C4-2B (cell line): ENCODE data around the gene RAB6C.

Experiments used
- CTCF ChIP-seq: fragments of 450-650 bp; conservative IDR thresholded peaks from 2 replicates; pipeline ENCODE4 v1.5.1; 2017; ENCODE audit warnings: mild to moderate bottlenecking
- ZFX ChIP-seq: fragments of 450-650 bp; IDR thresholded peaks from 2 replicates; pipeline ENCODE4 v1.6.1; 2017

GRCh38 chr2:129945557-129945956, 33.9 kb upstream of the RAB6C start:
- TF ChIP-seq CTCF = no peak
- no peak for TF ChIP-seq ZFX
